Brain microvascular endothelial cell (primary cell): Measurements from ENCODE around the gene LAMP5.

Experiments
- DNase-seq: peaks from one replicate; pipeline ENCODE4 v3.0.0-alpha.2; 2020
- H3K27ac ChIP-seq: fragments of 250-450 bp; sonication (Bioruptor Pico); 2 replicates; pipeline ENCODE4 v1.5.1; 2020; ENCODE audit warnings: mild to moderate bottlenecking, moderate library complexity
- H3K27me3 ChIP-seq: fragments of 250-450 bp; sonication (Bioruptor Pico); replicated peaks from 2 replicates; pipeline ENCODE4 v1.5.1; 2020; ENCODE audit warnings: mild to moderate bottlenecking
- H3K36me3 ChIP-seq: fragments of 250-450 bp; sonication (Bioruptor Pico); replicated peaks from 2 replicates; pipeline ENCODE4 v1.5.1; 2020; ENCODE audit warnings: mild to moderate bottlenecking
- H3K4me3 ChIP-seq: 2 replicates; pipeline ENCODE4 v1.5.1; 2011; ENCODE audit warnings: low read depth, mild to moderate bottlenecking, control low read depth, low read length, moderate library complexity
- in situ Hi-C: cut with HindIII; loops from 2 replicates; pipeline ENCODE4 v1.10.0; 2017; ENCODE audit warnings: low sequenced_read_pairs, low pct_ligation_motif_present
- TF ChIP-seq, protein P1 (sequence below): IDR thresholded peaks from 2 replicates; pipeline ENCODE4 v1.5.1; 2011; ENCODE audit warnings: low read depth, mild to moderate bottlenecking, moderate library complexity, low read length, control low read depth, inconsistent platforms; ENCODE audit errors: missing control alignments

The LAMP5 gene, protein sequence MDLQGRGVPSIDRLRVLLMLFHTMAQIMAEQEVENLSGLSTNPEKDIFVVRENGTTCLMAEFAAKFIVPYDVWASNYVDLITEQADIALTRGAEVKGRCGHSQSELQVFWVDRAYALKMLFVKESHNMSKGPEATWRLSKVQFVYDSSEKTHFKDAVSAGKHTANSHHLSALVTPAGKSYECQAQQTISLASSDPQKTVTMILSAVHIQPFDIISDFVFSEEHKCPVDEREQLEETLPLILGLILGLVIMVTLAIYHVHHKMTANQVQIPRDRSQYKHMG

DNA sequence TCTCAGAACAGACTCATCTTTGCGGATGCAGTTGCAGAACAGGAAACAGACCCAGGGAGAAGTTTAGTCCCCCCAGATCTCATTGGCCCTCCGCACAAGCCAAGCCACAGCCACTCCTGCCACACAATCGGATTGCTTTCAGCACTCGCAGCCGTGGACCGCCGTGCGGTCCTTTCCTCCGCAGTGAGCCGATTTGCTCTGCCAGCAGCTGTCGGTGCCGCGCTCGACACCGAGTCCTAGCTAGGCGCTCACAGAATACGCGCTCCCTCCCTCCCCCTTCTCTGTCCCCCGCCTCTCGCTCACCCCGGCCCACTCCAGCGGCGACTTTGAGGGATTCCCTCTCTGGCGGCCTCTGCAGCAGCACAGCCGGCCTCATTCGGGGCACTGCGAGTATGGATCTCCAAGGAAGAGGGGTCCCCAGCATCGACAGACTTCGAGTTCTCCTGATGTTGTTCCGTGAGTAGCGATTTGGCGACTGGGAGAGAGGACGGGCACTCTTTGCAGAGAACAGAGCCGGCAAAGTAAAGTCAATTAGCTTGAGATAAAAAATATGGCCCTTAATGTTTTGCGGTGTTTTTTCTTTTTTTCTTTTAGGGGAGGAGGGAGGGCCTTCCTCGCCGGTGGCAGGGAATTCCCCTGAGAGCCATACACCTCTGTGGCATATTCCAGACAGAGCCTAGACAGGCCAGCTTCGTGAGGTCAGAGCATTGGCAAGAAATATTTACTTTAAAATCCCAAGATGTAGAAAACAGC, at the start of gene LAMP5:
Gene LAMP5, plus strand, starts transcription at position 130 of the 753 bp plus-strand sequence. Its CDS starts 263 bp downstream, at position 393.
- Histone ChIP-seq H3K27ac (no peak within 1 kb of the TSS), H3K36me3 (no peaks in the 10 kb centered on the region), H3K27me3 (peaks cover 79% of the 10 kb centered on the region), H3K4me3 (peak within 1 kb of the TSS; percentile 30)
- TF ChIP-seq, protein P1, sequence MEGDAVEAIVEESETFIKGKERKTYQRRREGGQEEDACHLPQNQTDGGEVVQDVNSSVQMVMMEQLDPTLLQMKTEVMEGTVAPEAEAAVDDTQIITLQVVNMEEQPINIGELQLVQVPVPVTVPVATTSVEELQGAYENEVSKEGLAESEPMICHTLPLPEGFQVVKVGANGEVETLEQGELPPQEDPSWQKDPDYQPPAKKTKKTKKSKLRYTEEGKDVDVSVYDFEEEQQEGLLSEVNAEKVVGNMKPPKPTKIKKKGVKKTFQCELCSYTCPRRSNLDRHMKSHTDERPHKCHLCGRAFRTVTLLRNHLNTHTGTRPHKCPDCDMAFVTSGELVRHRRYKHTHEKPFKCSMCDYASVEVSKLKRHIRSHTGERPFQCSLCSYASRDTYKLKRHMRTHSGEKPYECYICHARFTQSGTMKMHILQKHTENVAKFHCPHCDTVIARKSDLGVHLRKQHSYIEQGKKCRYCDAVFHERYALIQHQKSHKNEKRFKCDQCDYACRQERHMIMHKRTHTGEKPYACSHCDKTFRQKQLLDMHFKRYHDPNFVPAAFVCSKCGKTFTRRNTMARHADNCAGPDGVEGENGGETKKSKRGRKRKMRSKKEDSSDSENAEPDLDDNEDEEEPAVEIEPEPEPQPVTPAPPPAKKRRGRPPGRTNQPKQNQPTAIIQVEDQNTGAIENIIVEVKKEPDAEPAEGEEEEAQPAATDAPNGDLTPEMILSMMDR: no peak
- DNase-seq: peak; percentile 29
- in situ Hi-C loops: no loop called here

- H3K27me3 ChIP-seq: no peaks in the 10 kb centered on the region
- no peak overlapping the region for H3K4me3 ChIP-seq
- H3K36me3 ChIP-seq: no peaks in the 10 kb centered on the region
- in situ Hi-C loops: no loop called here
- DNase-seq: no peak
- no peak overlapping the region for H3K27ac ChIP-seq
- TF ChIP-seq, protein P1: peak; percentile 82
Measured at GRCh38 chr20:9467995-9468394, 46.4 kb upstream of the LAMP5 start.

DNA sequence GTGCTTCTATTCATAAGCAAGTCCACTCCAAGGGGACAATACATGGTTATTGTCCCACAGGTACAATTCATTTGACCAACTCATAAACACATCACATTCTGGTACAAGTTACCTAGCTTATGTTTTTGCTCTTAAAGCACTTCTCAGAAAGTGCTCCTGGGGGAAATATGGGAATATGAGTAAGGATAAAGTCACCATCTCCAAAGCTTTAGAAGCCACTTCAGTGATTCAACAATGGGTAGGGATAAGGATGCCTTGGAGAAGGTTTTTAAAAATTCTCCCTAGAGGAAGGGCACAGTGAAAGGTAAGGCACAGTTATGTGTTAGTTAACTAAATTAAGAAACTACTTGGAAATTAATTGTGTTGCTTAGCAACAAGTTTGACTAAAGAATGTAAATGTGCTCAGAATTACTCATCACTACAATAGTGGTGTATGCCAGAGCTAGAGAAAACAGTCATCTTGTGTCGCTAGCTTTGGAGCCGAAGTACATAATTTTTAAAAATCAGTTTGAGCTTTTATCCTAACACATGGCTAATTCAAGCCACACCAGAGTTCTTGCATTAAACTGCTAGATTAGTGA, 39.5 kb upstream of the LAMP5 start:
- TF ChIP-seq, protein P1: no peak
- no peaks in the 10 kb centered on the region for H3K27me3 ChIP-seq
- no peaks in the 10 kb centered on the region for H3K36me3 ChIP-seq
- H3K4me3 ChIP-seq: no peak overlapping the region
- in situ Hi-C loops: no loop called here
- H3K27ac ChIP-seq: no peak overlapping the region
- DNase-seq: no peak

DNA sequence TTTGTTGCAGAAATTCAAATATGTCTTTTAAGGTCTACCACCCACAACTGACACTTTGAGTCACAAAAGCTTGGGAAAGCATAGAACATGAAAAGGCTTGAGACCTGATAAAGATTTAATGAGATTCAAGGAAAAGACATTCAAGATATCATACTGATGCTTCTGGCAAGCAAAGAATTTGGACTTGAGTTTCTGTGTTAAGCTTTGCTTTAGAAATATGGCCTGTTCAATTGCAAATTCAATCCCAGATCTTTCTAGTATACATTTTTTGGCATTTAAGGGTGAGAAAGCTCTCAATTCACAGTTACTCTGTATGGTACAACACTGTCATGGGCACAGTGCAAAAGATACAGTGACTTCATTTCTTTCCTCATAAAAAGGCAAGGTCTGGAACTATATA, 38.9 kb upstream of the LAMP5 start:
- in situ Hi-C loops: no loop called here
- H3K4me3 ChIP-seq: no peak overlapping the region
- H3K27me3 ChIP-seq: no peaks in the 10 kb centered on the region
- no peaks in the 10 kb centered on the region for H3K36me3 ChIP-seq
- H3K27ac ChIP-seq: no peak overlapping the region
- DNase-seq: no peak
- TF ChIP-seq, protein P1: no peak

DNA sequence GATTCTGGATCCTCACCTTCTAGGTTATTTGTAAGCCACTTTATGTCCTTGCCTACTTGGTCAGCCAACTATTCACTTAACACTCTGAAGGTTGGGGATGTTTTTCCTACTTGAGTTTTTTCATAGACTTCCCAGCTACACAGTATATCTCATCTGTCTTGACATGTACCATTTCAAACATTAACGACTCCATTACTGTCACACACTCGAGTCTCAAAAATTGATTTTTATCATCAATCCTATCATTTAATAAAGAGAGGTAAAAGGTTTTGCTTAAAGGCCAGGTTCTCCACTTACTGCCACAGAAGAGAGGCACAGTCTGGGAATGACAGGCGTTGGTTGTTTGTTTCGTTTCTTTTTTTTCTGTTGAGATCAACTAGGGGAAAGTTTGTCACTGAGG, 38.2 kb upstream of the LAMP5 start:
- in situ Hi-C loops: no loop called here

More for the DNA sequence above, 38.2 kb upstream of the LAMP5 start:
- no peak for DNase-seq
- TF ChIP-seq, protein P1: no peak
- H3K27me3 ChIP-seq: no peaks in the 10 kb centered on the region
- H3K36me3 ChIP-seq: no peaks in the 10 kb centered on the region
- no peak overlapping the region for H3K27ac ChIP-seq
- H3K4me3 ChIP-seq: no peak overlapping the region
